Measurements from ENCODE around the gene ZSCAN26.
"Not testable (repeated sequence)": the region's sequence is repeated elsewhere in the genome, so short reads cannot be mapped to it uniquely, and the experiment has no call there.

The ZSCAN26 gene

DNA sequence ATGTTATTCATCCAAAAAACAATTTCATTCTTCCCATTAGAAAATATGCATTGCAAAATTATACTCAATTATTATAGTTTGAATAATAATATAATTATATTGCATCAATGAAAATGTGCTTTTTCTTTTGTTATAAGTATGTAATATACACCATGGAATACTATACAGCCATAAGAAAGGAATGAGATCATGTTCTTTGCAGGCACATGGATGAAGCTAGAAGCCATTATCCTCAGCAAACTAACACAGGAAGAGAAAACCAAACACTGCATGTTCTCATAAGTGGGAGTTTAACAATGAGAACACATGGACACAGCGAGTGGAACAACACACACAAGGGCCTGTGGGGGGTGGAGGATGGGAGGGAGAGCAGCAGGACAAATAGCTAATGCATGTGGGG, 9.9 kb upstream of the ZSCAN26 start:
- DNase-seq, result no peak

GRCh38 chr6:28258877-28259777, 7.8 kb upstream of the ZSCAN26 start, which contains the start of gene NKAPL:
TSS of gene NKAPL (plus strand) at chr6:28259297. CDS start at chr6:28259372, 75 bp downstream.
- peak; percentile 42 for DNase-seq

DNA sequence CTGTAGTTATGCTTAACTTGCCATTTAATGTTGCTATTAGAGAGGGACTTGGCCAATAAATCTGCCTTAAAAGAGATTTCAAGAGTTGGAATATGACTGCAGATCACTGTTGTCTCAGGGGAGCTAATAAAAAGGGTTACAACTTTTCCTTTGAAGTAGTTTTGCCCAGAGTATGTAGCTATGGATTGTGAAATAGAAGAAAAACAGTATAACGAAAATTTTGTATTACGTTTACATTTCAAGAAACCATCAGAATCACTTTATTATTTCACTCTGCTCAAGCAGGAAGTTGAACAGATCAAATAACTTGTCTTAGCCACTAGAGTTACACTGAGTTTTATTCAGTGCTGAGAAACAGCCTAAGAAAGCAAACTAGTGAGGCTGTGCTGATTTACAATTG, 3.0 kb upstream of the ZSCAN26 start:
- no peak for DNase-seq

GRCh38 chr6:28264834-28265401, 2.0 kb upstream of the ZSCAN26 start:
- no peak for DNase-seq

GRCh38 chr6:28266563-28266961, 381 bp upstream of the ZSCAN26 start:
- no peak for DNase-seq

- no peak for DNase-seq
Observed at GRCh38 chr6:28267695-28268059, 734 bp downstream of the ZSCAN26 start.

GRCh38 chr6:28269492-28269891, 2.5 kb downstream of the ZSCAN26 start:
- DNase-seq, result peak; percentile 1

- DNase-seq, result no peak
Observed at GRCh38 chr6:28274888-28275287, 7.9 kb downstream of the ZSCAN26 start.

DNA sequence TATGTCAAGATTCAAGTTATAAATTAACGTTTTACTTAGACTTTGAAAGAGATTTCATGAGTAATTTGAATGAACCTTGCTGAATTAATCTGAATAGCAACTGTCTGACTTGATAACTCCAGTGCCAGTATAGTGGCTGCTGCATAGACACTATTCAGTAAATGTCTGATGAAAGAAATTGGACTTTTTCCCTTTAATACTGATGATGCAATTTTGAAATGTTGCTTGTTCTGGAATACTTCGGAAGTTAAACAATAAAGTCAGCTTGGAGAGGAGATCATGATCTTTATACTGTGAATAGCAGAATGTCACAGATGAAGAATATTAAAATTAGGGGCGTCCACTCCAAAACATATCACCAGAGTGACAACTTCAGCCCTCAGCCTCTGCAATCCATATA, 10.8 kb downstream of the ZSCAN26 start:
- DNase-seq, result no peak

DNA sequence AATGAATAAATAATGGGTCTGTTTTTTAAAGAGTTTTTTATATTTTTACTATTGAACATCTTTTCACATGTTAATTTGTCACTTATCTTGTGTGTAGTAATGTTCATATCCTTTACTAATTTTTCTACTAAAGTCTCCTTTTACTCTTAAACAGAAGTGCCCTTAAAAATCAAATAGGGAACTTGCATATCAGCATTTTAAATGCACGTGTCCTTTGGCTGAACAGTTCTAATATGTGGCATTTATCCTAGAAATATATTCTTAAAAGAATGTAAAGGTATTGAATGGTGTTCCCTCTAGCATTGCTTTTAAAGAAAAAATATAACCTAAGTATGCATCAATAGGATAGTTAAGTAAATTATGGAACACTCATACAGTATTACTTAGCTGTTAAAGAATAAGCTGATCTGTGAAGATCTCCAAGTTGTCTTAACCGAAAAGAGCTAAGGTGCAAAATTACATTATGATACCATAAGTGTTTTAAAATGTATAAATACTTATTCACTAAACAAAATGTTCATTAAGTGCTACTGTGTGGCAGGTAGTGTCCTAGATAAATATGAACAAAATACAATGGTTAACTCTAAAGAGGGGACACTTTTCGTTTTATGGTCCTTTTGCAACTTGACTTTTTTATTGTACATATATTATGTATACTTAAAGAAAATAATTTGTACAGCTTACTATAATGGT, 13.8 kb downstream of the ZSCAN26 start:
- no peak for DNase-seq

GRCh38 chr6:28281288-28282064, 14.5 kb downstream of the ZSCAN26 start, which contains the start of gene PGBD1:
TSS of gene PGBD1 (plus strand) at chr6:28281572. CDS start at chr6:28283814, 2,242 bp downstream.
- peak; percentile 11 for DNase-seq

- DNase-seq, result no peak
Observed at GRCh38 chr6:28282926-28283325, 16.0 kb downstream of the ZSCAN26 start.

DNA sequence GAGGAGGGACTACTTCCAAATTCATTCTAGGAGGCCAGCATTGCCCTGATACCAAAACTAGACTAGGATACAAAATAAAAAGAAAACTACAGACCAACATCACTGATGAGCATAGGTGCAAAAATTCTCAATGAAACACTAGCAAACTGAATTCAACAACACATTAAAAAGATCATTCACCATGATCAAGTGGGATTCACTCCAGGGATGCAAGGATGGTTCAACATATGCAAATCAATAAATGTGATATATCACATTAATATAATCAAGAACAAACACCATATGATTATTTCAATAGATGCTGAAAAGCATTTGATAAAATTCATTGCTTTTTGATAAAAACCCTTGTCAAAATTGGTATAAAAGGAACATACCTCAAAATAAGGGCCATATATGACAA, 24.6 kb downstream of the ZSCAN26 start:
- no peak for DNase-seq

DNA sequence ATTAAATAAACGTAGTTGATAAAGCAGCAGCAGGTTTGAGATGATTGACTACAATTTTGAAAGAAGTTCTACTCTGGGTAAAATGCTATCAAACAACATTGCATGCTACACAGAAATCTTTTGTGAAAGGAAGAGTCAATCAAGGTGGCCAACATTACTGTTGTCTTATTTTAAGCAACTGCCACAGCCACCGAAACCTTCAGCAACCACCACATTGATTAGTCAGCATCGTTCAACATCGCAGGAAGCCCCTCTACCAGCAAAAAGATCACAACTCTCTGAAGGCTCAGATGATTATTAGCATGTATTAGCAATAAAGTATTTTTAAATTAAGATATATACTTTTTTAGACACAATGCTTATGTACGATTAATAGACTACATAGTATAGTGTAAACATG, 28.4 kb downstream of the ZSCAN26 start:
- DNase-seq, result no peak

- no peak for DNase-seq
Observed at GRCh38 chr6:28296520-28297060, 29.6 kb downstream of the ZSCAN26 start.

DNA sequence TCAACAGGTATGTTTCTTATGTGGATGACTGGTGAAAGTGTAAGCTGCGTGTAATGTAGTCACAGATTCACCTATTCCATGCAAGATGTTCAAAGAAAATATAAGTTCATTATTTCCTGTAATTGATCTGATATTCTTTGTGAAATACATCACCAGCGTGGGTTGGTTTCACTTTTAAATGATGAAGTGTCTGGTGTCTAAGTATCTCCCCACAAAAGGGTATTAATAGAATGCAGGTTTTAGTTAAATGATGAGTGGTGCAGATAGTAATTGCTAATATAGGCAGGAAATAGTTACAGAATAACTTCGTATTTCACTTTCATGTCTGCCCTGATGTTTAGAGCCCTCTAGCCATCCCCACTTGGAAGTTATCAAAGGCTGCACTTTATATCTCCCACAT, 36.6 kb downstream of the ZSCAN26 start:
- DNase-seq, result no peak

DNA sequence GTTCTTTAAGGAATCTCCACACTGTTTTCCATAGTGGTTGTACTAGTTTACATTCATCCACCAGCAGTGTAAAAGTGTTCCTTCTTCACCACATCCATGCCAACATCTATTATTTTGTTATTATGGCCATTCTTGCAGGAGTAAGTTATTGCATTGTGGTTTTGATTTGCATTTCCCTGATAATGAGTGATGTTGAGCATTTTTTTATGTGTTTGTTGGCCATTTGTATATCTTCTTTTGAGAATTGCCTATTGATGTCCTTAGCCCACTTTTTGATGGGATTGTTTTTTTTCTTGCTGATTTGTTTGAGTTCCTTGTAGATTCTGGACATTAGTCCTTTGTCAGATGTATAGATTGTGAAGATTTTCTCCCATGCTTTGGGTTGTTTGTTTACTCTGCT, 39.4 kb downstream of the ZSCAN26 start:
- not testable (repeated sequence) for DNase-seq

DNA sequence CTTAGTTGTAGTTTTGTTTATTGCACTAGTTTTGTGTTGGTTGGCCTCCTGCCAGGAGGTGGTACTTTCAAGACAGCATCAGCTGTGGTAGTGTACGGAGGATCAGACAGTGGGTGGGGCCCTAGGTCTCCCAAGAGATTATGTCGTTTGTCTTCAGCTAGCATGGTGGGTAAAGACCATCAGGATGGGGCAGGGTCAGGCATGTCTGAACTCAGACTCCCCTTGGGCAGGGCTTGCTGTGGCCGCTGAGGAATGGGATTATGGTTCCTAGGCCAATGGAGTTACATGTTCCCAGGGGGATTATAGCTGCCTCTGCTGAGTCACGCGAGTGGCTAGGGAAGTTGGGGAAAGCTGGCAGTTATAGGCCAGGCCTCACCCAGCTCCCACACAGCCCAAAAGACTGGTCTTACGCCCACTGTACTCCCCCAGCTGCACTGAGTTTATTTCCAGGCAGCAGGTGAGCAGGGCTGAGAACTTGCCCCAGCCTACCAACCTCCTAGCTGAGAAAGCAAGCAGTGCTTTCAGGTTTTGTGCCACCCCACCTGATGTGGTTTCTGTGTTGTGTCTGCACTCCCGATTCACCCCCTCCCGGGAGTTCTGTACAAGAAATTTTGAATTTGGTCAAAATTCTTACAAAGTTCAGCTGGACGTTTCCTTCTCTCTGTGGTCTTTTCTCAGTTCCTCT, 44.3 kb downstream of the ZSCAN26 start:
- no peak for DNase-seq

- DNase-seq, result no peak
Observed at GRCh38 chr6:28312939-28313338, 46.0 kb downstream of the ZSCAN26 start.

GRCh38 chr6:28315628-28316027, 48.7 kb downstream of the ZSCAN26 start:
- DNase-seq, result no peak

DNA sequence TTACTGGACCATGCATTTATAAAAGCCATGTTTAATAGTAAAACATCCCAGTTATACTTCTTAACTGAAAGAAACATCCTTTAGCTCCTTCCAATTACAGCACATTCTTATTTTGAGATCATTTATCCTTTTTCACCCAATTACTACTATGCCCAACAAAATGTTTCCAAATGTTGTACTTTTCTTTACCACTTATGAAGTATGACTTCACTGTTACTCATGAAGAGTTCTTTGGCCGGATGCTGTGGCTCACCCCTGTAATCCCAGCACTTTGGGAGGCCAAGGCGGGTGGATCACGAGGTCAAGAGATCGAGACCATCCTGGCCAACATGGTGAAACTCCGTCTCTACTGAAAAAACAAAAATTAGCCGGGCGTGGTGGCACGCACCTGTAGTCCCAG, 50.9 kb downstream of the ZSCAN26 start:
- not testable (repeated sequence) for DNase-seq

GRCh38 chr6:28322661-28323060, 55.7 kb downstream of the ZSCAN26 start:
- DNase-seq, result no peak

All from stimulated activated naive CD4-positive, alpha-beta T cell treated with Interleukin-2 at 50 U/mL for 16 hours (primary cell).